ENCODE data around the gene SPINK2.
A peak's percentile ranks its signal among the peaks of the same experiment; 100 is the strongest.

Gene SPINK2

DNA sequence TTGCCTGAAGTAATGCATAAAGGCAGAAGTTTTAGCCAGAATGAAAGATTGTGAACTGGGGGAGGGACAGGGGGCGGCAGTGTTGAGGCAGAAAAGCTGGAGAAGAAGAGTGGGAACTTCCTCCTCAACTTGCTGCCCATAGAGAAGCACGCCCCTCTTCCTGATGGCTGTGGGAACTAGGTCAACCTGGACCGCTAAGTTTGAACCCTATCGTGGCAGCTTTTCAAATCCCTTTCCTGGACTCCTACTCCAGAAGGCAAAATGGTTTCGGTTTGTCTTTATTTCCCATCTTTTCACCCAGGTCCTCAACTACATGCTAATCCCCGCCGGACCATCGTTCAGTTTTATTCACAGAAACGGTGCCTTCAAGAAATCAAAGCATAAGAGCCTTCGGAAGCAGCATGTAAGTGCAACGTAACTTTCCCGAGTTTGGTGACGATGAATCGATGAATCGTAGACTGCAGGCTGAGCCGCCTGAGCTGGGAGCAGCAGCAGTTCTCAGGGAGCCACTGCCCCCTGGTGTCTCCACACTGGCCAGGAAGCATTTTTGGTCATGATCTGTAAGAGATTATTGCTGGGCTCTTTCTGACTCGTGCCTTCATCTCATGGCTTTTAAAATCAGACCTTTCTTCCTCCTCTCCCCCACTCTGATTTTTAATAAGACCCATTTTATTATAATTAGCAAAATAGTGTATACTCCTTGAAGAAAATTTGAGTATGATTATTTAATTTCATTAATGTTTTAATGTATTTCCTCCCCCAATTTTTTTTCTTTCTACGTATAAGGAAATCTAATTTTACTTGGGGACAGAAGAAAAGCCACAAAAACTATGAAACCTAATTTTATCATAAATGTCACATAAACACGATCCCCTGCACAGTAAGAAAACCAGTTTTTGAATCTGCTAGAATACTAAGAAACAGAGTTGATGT is 21.4 kb downstream of the SPINK2 start:
- peak; percentile 52 for DNase-seq (ENCODE audit: low read depth)

DNA sequence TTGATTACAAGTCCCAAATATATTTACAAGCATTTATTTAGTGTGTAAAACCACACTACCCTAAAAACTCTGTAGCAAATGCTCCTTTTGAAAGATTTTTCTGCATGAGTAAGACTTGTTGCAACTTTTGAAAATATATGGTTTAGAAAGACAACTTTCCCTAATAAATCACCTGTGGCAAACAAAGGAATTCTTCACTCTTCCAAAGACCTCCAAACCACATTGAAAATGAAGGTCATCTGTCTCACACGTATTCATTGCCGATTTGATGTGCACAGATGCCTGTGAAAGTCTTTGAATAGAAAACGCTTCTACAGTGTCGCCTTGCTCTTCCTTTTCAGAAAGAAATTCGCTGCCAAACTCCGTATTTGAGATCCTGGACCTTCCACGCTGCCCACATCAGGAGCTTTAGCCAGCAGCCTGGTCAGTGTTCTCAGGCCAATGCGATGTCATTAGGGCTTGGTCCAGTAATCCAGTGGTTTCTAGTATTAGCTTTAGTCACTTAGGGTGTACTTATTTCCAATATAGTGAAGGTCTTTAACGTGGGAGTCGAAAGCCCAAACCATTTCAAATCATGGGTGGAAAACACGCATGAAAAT is 22.2 kb downstream of the SPINK2 start:
- DNase-seq (ENCODE audit: low read depth) = no peak

DNA sequence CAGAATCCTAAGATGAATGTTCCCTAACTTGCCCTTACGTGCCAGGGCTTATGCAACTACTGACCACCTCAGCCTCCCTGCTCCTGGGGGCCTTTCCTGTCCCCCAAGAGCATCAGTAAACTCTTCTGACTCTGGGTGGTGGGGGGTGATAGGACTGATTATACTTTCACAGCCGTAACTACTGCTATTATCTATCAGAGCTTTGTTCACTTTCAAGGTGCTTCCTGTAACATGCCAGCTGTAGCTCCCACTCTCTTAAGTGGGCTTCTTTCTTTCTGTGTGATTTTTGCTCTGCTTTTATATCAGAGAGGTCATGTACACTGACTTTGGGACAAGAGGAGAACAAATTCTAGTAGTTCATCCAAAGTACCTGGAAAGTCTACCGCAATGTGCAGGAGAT is 25.3 kb downstream of the SPINK2 start:
- DNase-seq (ENCODE audit: low read depth) = no peak

DNA sequence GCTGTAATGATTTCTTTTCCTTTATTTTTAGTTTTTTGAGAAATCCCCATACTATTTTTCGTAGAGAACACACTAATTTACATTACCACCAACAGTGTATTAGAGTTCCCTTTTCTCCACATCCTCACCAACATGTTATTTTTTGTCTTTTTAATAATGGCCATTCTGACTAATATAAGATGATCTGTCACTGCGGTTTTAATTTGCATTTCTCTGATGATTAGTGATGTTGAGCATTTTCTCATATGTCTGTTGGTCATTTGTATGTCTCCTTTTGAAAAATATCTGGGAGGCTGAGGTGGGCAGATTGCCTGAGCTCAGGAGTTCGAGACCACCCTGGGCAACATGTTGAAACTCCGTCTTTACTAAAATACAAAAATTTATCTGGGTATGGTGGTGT is 30.2 kb downstream of the SPINK2 start:
- no peak for DNase-seq (ENCODE audit: low read depth)

DNA sequence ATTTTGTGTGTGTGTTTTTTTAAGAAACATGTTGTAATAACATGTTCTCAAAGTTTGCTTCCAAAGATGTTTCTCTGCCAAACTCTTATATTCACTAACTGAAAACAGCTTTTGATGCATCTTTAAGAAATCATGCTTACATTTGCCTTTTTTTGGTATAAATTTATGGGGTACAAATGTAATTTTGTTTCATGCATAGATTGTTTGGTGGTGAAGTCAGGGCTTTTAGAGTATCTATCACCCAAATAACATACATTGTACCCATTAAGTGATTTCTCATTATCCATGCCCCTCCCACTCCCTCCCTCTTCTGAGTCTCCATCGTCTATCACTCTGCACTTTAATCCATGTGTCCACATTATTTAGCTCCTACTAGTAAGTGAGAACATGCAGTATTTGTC is 30.8 kb downstream of the SPINK2 start:
- no peak for DNase-seq (ENCODE audit: low read depth)

DNA sequence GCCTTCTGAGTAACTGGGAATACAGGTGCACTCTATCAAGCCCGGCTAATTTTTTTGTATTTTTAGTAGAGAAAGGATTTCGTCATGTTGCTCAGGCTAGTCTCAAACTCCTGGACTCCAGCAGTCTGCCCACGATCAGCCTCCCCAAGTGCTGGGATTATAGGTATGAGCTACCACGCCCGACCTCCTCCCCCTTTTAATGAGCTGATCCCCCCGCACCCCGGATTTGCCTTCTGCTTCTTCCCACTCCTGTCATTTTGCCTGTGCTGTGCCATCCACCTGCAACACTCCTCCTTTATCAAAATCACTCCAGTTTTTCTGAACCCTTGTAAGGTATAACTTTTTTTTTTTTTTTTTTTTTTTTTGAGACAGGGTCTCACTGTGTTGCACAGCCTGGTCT is 33.4 kb downstream of the SPINK2 start:
- DNase-seq (ENCODE audit: low read depth) = no peak

DNA sequence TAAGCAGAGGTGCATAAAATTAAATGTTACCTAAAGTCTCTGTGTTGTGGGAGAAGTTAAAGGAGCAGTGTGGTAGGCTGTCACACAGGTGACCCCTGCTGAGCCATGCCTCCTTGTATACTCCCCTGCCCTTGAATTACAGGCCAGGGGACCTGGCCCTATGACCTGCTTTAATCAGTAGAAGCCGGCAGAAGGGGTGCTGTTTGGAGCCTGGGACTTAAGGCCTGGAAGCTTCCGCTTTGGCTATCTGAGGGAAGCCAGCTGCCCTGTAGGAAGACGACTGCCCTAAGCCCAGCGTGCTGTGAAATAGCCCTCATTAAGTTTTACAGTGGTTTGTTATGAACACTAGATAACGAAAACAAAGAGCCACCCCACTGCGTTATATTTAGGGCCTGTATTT is 34.1 kb downstream of the SPINK2 start:
- peak; percentile 42 for DNase-seq (ENCODE audit: low read depth)

DNA sequence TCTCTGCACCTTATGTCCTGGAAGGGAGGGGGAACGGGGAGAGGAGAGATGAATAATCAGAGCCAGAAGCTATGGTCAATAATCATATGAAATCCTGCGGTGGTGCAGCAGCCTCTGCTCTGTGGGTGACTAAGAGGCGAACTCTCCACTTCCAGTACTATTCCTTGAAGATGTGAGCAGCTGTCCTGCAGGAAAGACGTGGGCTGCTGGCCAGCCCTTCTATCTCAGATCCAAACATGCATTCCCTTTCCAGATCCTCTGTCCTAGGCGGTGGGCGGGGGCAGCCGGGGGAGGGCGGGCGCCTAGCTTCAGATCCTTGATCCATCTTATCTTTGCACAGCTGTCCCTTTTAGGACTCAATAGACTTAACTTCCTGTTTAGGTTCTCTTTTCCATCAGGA is 34.5 kb downstream of the SPINK2 start:
- DNase-seq (ENCODE audit: low read depth) = peak; percentile 26

DNA sequence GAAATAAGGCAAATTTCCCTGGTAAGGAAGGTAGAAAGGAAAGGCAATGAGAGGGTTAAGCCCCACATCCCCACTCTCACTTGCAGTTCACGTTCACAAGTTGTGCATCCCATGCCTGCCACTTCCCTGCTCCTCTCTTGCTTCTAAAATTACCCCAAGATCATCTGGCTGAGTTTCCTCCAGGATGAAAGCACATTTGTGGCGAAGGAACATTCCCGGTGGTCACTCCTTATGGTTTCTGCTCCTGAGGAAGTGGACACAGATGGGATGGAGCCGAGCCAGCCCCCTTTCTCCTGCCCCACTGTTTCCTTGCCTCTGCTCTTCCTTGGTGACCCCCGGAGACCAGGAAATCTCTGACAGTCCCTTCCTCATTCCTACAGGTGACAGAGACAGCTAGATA is 37.5 kb downstream of the SPINK2 start:
- DNase-seq (ENCODE audit: low read depth) = no peak

DNA sequence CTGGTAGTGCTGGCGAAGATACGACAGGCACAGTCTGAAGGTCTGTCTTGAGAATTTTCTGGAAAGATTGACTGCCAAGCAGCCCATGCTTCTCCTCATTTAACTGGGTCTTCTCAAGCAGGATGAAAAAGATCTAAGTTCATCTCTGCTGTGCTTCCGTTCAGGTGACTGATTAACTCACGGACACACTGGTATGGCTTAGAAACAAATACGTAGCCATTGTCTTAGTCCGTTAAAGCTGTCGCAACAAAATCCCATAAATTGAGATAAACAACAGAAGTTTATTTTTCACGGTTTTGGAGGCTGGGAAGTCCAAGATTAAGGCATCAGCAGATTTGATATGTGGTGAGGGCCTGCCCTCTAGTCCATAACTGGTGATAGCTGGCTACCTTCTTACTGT is 39.5 kb downstream of the SPINK2 start:
- no peak for DNase-seq (ENCODE audit: low read depth)

DNA sequence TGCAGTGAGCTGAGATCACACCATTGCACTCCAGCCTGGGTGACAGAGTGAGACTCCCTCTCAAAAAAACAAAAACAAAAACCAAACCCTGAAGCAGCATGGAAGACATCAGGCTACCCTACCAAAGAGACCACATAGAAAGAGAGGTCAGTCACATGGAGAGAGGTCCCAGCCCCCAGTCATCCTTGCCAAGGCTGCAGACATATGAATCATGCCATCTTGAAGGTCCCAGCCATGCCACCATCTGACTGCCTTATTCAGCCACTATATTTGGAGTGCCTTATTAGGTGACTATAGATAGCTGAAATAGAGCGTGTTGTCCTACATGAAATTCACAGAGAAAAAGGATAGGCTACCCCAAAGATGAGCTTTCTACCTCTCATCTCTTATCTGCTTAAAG is 48.2 kb downstream of the SPINK2 start:
- no peak for DNase-seq (ENCODE audit: low read depth)

DNA sequence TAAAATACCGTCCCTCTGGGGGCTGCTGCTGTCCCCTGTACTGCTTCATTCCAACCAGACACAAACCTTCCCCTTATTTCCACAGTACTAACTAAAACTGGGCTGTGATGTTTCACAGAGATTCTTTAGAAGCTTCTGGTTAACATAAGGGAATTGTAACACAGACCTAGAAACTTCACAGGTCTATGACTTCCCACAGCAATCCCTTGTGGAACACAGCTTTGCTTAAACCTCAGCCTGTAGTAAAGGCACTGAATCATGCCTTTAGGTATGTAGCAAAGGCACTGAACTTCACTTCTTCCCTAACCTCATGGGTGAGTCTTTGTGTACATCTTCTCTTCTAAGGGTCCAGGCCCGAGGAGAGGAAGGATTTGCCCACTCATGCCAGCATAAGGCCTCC is 49.4 kb downstream of the SPINK2 start:
- no peak for DNase-seq (ENCODE audit: low read depth)

DNA sequence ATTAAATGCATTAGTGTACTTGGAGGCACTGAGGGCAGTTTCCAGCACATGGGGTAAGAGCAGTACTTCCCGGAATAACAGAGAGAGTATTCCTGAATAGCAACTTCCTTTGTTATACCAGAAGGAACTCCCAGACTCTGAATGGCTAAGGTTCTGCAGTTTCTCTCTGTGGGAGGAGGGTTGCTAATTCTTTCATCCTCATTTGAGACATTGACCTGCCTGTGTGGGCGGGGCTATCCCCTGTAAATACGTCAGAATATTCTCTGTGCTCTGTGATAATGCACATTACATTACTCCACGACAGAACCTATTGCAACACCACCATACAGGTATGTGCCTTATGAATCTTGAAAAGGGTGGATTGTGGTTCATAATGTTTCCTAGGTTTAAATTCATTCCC is 52.7 kb downstream of the SPINK2 start:
- no peak for DNase-seq (ENCODE audit: low read depth)

DNA sequence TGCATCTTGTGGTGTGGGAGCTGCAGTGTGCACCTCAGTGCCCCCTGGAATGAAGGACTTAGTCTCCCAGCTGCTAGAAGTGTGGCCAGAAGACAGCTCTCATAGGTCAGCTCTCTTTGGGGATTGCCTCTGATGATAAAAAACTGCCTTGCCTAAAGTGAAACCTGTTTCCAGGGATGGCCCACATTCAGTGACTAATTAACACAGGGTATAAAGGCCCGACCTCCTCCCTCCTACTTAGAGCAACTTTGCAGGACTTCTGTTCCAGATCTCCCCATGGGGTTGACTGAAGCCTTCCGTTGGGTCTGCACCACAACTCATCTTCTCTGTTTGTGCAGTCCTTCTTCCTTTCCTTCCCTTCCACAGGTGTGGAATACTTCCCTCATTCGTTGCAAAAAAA is 53.2 kb downstream of the SPINK2 start:
- DNase-seq (ENCODE audit: low read depth) = no peak

DNA sequence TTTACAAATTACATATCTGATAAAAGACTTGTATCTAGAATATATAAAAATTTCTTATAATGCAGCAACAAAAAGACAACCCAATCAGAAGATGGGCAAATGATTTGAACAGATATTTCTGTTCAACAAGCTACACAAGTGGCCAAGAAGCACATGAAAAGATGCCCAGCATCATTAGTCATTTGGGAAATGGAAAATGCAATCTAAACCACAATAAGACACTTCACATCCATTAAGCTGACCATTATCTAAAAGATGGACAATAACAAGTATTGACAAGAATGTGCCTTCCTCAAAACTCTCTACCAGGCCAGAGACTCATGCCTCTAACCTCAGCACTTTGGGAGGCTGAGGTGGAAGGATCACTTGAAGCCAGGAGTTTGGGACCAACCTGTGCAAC is 53.9 kb downstream of the SPINK2 start:
- no peak for DNase-seq (ENCODE audit: low read depth)

DNA sequence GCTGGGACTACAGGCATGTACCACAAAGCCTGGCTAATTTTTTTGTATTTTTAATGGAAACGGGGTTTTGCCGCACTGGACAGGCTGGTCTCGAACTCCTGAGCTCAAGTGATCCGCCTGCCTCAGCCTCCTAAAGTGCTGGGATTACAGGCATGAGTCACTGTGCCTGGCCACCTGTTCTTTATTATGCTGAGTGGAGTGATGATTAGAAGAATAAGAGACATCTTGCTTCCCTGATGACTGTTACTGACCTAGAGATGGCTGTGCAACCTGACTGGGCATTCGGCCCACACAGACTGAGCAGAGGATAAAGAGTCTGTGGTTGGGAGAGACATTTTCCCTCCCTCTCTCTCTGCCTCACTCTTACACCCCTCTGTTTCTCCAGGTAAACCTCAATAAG is 56.7 kb downstream of the SPINK2 start:
- DNase-seq (ENCODE audit: low read depth) = no peak

DNA sequence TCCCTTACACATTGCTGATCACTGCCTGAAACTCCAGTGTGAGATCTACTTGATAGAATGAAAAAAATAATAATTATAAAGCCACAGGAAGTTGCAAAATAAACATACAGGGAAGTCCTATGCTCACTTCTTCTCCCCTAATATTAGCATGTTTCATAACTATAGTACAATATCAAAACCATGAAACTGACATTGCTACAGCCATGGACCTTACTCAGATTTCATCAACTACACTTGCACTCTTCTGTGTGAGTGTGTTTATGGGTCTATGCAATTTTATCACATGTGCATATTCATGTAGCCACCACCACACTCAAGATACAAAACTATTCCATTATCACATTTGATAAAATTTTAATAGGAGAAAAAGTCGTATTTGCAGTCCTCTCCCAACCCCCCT is 57.3 kb downstream of the SPINK2 start:
- DNase-seq (ENCODE audit: low read depth) = no peak

DNA sequence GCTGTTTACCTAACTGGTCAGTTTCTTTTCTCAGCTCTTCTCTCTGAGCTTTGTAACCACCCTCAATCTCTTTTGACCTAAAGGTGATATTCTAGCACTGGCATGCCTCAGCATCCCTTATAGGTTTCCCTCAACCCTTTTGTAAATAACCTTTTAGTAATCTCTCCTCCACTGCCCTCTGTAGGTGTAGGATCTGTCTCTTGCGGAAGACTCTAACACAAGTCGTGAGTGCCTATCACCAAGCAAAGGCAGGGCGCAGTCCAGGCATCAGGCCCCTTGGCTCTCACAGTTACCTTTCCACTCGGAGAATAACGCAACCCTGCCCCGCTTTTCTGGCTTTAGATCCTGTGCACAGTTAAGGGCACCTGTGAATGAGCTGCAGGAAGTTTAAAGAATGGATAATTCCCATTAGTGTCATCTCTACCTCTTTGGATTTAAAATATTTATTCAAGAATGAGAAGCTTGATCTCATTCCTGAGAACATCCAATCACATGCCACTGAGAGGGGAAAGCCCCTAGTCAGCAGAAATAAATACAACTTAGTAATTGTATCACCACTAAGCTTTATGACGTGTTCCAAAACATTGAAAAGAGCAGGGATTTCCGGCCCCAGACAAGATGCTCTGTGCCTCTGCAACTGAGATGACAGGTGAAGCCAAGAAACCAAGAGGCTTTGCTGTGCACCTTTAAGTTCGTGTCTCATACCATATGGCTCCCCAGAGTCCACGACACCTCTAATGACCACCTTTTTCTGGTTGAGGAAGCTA is 58.8 kb downstream of the SPINK2 start:
- no peak for DNase-seq (ENCODE audit: low read depth)

DNA sequence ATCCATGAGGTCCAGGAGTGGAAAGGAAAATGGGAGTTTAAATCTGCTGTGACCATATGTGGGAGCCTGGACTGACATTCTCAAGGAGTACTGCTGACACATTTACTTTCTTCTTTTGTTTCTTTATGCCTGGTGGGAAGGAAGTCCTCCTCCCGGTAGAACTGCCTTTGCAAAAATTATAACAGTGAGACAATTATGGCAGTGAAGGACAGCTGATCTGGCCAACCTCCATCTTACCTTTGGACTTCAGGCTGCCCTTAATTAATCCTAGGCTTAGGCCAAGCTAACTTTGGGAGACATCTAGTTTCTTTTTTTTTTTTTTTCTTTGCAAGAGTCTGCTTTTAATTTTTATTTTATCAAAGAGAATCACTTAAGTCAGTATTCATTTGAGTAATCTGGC is 61.3 kb downstream of the SPINK2 start:
- DNase-seq (ENCODE audit: low read depth) = no peak

Measured in CMK (cell line).